HG03103 (cell line): ENCODE data around the gene CYP4X1.
"Not testable (repeated sequence)": the region's sequence is repeated elsewhere in the genome, so short reads cannot be mapped to it uniquely, and the experiment has no call there.

Experiments used
- ATAC-seq: cut with Tn5 transposase; IDR thresholded peaks from one replicate; pipeline ENCODE4 v1.9.1; 2021; ENCODE audit warnings: low read depth; ENCODE audit not compliant: unreplicated experiment

CYP4X1 gene, protein sequence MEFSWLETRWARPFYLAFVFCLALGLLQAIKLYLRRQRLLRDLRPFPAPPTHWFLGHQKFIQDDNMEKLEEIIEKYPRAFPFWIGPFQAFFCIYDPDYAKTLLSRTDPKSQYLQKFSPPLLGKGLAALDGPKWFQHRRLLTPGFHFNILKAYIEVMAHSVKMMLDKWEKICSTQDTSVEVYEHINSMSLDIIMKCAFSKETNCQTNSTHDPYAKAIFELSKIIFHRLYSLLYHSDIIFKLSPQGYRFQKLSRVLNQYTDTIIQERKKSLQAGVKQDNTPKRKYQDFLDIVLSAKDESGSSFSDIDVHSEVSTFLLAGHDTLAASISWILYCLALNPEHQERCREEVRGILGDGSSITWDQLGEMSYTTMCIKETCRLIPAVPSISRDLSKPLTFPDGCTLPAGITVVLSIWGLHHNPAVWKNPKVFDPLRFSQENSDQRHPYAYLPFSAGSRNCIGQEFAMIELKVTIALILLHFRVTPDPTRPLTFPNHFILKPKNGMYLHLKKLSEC

DNA sequence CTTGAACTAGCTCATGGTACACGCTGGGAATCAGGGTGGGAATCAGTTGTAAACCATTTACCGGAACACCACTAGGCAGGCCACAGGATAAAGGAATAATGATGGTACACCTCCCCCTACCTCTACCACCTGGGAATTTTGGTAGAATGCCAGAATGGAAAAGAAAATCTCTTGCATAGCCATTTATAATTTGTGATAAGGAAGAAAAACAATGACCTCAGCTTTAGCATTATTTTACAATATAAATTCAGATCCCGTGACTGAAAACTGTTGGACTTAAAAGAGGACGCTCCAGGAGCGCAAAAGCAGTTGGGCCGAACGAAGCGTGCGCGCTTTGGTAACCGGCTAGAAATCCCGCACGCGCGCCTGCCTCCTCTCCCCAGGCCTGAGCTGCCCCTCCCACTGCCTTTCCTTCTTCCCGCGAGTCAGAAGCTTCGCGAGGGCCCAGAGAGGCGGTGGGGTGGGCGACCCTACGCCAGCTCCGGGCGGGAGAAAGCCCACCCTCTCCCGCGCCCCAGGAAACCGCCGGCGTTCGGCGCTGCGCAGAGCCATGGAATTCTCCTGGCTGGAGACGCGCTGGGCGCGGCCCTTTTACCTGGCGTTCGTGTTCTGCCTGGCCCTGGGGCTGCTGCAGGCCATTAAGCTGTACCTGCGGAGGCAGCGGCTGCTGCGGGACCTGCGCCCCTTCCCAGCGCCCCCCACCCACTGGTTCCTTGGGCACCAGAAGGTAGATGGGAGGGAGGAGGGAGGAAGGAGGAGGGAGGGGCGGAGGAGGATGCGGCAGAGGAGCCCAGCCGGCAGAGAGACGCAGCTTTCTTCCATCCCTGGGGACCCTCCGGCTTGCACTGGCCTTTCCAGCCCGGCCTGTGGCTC, at the start of gene CYP4X1:
Gene CYP4X1 (plus strand): TSS at position 402 of the 873 bp plus-strand sequence. CDS start 149 bp downstream, at position 551.
- ATAC-seq, result no peak

DNA sequence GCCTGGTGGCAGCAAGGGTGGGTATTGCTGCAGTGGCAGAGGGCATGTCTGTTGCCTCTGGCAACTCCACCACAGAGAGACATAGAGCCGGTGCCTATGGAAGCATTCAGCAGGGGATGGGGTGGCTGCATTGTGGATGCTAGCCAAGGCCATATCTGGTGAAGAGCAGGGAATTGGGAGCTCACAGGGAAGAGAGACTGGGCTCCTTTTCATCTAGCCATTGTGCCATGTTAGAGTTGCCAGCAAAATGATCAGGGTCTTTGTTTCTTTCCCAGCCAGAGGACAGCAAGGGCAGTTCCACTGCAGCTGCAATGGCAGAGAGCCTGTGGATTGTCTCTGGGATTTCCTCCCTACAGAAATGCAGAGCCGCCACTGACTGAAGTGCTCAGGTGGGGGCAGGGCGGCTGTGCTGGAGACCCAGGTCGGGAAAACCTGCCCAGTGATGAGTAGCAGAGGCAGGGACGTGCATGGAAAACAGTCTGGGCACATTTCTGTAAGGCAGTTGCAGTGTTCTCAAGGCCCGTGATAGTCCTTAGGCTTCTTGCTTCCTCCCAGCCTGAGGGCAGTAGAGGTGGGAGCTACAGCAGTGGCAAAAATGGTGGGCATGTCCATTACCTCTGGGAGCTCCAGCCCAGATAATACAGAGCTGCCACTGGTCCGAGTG, 40.2 kb upstream of the CYP4X1 start:
- ATAC-seq, result no peak

DNA sequence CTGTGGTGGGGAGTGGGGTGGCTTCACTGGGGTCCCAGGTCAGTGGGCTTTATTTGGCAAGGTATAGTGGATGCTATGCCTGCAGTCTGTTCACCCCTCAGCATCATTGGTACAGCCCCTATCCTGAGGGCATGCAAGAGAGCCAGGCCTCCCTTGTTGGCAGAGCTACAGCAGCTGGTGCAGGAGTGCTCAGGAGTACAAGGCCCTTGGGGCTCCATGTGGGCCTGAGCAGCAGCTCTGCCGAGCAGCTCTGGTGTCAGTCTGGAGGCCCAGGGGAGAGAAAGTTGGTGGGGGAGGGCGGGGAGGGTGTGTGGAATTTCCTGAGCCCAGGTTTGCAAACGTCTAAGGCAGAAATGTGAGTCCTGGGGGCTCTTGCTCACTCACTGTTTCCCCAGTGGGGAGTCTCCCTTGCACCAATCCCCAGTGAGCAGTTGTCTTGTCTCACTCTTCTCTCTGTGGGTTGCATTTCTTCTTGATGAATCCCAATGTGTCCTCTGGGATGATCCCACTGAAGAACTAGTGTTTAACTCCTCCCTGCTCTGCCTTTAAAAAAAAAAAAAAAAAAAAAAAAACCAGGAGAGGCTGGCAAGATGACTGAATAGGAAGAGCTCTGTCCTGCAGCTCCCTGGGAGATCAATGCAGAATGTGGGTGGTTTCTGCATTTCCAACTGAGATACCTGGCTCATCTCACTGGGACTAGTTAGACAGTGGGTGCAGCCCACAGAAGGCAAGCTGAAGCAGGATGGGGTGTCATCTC, 39.5 kb upstream of the CYP4X1 start:
- no peak for ATAC-seq

DNA sequence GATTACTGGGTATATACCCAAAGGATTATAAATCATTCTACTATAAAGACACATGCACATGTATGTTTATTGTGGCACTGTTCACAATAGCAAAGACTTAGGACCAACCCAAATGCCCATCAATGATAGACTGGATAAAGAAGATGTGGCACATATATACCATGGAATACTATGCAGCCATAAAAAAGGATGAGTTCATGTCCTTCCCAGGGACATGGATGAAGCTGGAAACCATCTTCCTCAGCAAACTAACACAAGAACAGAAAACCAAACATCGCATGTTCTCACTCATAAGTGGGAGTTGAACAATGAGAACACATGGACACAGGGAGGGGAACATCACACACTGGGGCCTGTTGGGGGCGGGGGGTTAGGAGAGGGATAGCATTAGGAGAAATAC, 32.9 kb upstream of the CYP4X1 start:
- ATAC-seq, result not testable (repeated sequence)

- ATAC-seq, result no peak
Observed at GRCh38 chr1:46991083-46991923, 32.2 kb upstream of the CYP4X1 start.

- no peak for ATAC-seq
Observed at GRCh38 chr1:46996659-46997281, 26.7 kb upstream of the CYP4X1 start.

DNA sequence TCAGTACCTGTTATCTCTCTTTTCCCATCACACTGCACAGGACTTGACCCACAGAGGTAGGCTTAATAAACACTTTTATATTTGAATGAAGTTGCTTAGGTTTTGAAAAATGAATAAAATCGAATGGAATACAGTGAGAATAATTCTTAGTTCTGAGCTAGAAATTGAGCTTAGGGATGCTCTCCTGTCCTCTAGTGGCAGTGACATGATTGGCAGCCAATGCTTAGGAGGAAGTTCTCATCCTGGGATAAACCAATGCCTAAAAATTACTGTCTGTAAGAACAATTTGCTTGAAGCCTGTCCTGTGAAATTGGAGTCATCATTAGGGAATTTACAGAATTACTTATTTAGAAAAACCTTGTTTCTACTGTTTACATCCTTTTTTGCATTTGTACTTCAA, 21.3 kb upstream of the CYP4X1 start:
- no peak for ATAC-seq

- ATAC-seq, result no peak
Observed at GRCh38 chr1:47003896-47004403, 19.5 kb upstream of the CYP4X1 start.

DNA sequence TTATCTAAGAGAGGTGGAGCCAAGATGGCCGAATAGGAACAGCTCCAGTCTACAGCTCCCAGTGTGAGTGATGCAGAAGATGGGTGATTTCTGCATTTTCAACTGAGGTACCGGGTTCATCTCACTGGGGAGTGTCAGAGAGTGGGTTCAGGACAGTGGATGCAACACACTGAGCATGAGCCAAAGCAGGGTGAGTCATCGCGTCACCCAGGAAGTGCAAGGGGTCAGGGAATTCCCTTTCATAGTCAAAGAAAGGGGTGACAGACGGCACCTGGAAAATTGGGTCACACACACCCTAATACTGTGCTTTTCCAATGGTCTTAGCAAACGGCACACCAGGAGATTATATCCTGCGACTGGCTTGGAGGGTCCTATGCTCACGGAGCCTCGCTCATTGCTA, 17.0 kb upstream of the CYP4X1 start:
- ATAC-seq, result not testable (repeated sequence)

GRCh38 chr1:47013293-47013692, 10.2 kb upstream of the CYP4X1 start:
- no peak for ATAC-seq

DNA sequence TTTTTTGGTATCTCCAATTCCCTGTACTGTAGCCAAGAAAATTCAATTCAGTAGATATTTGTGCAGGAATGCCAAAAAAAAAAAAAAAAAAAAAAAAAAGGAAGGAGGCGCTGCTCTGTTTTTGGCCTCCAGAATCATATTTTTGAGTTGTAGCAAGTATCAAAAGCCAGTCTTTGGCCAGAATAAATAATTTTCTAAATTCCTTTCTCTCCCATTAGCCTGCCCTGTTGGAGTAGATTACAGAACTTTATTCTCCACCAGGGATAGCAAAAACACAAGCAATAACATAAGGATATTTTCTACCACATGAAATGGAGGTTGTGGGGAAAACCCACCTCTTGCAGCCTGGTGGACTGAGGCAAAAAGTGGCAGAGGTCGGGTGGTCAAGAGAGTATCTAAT, 2.4 kb upstream of the CYP4X1 start:
- ATAC-seq, result no peak

- no peak for ATAC-seq
Observed at GRCh38 chr1:47024141-47024801, 802 bp downstream of the CYP4X1 start.

DNA sequence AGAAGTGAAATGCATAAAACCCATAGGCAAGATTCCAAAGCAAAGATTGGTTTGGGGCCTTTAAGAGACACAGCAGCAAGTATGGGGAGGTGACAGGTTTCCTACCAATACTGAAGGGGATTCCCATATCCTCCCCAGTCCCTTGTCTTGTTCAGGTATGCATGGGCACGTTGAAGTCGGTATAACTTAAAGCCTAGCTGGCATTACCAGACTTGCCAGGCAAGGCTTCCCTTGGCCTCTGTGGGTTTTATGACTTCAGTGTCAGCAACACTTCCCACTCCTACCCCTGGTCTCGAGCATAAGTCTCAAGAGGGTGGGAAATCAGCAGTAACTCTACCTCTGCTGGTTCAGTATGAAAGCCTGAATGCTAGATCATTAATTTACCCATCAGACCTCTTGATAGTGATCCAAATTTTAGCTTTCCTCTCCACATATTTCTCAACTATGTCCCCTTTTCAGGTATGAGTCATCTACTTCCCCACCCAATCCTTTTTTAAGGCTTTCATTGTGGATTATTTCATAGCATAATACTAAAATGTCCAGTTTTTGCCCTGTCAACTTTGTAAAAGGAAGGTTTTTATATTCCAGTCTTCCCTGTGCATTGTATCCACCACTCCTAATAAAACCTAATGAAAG, 6.8 kb downstream of the CYP4X1 start:
- ATAC-seq, result no peak

- ATAC-seq, result no peak
Observed at GRCh38 chr1:47031059-47031458, 7.6 kb downstream of the CYP4X1 start.

DNA sequence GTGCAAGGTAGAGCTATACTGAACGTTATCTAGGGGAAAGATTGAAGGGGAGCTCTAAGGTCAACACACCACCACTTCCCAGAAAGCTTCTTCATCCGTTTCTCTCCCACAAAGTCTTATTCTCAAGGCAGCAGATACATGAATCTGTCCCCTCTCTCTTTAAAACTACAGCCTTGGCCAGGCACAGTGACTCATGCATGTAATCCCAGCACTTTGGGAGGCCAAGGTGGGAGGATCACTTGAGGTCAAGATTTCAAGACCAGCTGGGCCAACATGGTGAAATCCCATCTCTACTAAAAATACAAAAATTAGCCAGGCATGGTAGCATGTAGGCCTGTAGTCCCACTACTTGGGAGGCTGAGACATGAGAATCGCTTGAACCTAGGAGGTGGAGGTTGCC, 8.1 kb downstream of the CYP4X1 start:
- no peak for ATAC-seq

DNA sequence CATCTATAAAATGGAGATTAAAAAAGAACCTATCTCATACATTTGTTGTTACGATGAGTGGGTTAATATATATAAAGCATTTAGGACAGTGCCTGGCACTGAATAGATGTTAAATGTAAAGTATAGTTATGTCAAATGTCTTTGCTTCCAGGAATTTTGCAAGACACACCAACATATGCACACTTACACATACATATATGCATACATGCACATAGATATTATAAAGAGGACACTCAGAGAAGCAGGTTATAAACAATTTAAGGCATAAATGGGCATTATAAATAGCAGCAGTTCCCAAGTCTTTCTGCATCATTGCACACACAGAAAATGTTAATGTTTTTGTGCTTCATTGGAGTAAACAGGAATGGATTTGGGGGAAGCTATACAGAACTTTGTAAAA, 13.3 kb downstream of the CYP4X1 start:
- no peak for ATAC-seq

- no peak for ATAC-seq
Observed at GRCh38 chr1:47059376-47059775, 35.9 kb downstream of the CYP4X1 start.
